22Rv1 (cell line): Measurements from ENCODE around the gene DAAM1.

Source experiments
- H3K27ac ChIP-seq: fragments of 450-650 bp; 2 replicates; pipeline ENCODE4 v1.5.1; 2017
- ZFX ChIP-seq: fragments of 450-650 bp; IDR thresholded peaks from 2 replicates; pipeline ENCODE4 v1.6.1; 2017; ENCODE audit warnings: antibody characterized with exemption, borderline replicate concordance
- TF ChIP-seq, protein P1 (sequence below): fragments of 450-650 bp; IDR thresholded peaks from 2 replicates; pipeline ENCODE4 v1.5.1; 2017; ENCODE audit warnings: mild to moderate bottlenecking

DAAM1 gene

DNA sequence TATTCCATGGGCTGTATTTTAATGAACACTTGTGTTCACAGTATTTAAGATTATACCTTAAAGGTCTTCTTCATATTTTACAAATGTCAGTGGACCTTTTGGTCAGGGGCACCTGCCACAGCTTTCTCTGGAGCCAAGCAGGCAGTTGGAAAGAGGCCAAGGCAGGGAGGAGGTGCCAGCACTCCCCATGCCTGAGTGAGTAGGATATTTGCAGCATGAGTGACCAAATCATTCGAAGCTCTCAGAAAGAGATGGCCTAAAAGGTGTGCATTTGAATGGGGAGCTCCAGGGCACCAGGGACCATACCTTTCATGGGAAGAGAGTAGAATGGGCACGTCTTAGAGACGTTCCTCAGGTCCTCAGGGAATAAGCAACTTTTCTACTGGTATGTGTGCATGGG is 155.1 kb downstream of the DAAM1 start:
- TF ChIP-seq, protein P1, sequence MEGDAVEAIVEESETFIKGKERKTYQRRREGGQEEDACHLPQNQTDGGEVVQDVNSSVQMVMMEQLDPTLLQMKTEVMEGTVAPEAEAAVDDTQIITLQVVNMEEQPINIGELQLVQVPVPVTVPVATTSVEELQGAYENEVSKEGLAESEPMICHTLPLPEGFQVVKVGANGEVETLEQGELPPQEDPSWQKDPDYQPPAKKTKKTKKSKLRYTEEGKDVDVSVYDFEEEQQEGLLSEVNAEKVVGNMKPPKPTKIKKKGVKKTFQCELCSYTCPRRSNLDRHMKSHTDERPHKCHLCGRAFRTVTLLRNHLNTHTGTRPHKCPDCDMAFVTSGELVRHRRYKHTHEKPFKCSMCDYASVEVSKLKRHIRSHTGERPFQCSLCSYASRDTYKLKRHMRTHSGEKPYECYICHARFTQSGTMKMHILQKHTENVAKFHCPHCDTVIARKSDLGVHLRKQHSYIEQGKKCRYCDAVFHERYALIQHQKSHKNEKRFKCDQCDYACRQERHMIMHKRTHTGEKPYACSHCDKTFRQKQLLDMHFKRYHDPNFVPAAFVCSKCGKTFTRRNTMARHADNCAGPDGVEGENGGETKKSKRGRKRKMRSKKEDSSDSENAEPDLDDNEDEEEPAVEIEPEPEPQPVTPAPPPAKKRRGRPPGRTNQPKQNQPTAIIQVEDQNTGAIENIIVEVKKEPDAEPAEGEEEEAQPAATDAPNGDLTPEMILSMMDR = no peak
- TF ChIP-seq ZFX = no peak
- H3K27ac ChIP-seq = no peak overlapping the region

DNA sequence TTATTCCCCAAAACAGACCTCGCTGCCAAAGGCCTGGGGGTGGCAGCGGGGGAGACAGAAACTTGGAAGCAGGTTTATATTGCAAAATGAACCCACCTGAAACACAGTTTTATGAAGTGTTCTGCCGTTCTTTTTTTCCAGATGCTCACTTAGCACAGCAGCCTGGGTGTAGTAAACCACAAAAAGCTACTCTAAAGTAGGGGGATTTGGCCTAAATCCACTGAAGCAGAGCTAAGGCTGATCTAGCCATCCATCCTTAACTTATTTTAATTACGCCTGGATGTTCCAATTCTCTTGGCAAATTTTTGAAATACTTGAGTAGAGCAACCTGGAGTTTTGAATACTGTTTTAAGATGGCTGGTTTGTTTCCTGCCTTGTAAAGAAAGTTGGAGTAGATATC is 155.5 kb downstream of the DAAM1 start:
- TF ChIP-seq, protein P1 = no peak
- no peak for TF ChIP-seq ZFX

DNA sequence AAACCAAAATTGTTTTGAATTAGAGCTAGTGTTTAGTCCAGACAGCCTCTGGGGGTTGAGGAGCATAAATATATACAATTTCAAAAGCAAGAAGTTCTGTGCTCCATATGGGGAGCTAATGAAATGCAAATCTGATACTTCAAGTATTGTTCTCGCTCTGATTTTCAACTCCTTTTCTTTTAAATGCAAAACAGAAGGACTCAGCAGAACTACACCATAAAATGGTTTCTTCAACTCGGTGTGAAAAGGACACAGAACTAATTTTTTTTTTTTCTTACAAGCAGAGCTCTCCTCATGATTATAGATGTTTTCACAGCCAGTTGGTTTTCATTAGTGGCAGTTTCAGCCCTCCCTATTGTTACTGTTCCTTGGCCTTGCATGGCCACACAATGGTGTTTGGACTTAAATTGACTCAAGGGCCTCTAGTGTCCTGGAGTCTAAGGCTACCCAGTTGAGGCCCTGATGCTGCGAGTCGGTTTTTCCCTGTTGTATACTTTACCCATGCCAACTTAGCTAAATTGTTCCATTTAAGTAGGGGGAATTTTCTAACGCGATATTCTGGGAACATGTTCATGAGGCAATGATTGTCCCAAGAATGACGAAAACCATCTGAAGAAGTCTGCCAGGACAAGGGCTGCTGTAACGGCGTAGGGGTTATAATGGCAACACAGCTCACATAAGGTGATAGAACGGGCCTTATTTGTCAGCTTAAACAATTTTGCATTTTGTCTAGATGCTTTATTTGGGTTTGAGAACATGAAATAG is 156.4 kb downstream of the DAAM1 start:
- TF ChIP-seq ZFX = no peak
- TF ChIP-seq, protein P1 = no peak

More for the DNA sequence above, 155.5 kb downstream of the DAAM1 start:
- H3K27ac ChIP-seq = no peak overlapping the region

DNA sequence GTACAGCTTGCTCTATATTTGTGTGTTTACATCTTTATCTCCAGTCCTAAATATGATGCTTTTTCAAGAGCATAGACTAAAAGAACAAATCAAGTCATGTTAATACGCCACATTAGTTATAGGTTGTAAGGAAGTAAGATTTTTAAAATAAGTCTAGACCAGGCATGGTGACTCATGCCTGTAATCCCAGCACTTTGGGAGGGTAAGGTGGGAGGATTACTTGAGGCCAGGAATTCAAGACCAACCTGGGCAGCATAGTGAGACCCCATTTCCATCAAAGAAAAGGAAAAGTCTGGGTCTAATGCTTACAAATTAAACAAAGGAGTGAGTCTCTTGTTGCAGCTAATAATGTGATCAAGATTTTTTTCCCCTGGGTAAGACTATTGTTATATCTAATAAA is 157.9 kb downstream of the DAAM1 start:
- no peak overlapping the region for H3K27ac ChIP-seq

More for the DNA sequence above, 156.4 kb downstream of the DAAM1 start:
- H3K27ac ChIP-seq = no peak overlapping the region

DNA sequence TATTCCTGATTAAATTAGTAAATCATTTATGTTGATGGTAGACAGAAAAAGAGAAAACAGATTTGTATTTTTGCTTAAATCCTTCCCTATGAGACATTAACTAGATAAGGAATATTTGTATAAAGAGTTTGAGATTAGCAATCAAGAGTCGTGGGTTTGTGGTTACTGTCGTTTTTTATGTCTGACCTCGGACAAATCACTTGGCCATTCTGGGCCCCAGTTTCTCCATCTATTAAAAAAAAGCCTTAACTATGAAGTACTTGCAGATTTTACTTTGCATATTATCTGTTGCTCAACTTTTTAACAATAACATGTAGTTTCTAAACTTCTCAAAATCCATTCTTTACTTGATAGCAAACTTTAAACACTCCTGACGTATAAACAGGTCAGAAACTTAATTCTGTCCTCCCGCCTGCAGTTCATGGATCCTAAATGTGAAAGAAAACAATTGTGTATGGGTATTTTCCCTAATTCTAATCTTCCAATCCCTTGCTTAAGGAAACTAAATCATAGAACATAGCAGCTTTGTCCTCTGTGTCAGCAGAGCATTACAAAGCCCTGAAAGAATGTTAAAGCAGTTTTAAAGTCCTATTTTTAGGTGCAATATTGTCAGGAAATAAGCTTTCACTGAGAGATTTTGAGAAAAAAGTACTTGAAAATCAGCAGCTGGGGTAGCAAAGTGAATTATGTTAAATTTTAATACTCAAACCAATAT is 158.5 kb downstream of the DAAM1 start:
- no peak overlapping the region for H3K27ac ChIP-seq
- TF ChIP-seq, protein P1 = no peak
- no peak for TF ChIP-seq ZFX

More for the DNA sequence above, 157.9 kb downstream of the DAAM1 start:
- TF ChIP-seq ZFX = no peak
- TF ChIP-seq, protein P1 = no peak

DNA sequence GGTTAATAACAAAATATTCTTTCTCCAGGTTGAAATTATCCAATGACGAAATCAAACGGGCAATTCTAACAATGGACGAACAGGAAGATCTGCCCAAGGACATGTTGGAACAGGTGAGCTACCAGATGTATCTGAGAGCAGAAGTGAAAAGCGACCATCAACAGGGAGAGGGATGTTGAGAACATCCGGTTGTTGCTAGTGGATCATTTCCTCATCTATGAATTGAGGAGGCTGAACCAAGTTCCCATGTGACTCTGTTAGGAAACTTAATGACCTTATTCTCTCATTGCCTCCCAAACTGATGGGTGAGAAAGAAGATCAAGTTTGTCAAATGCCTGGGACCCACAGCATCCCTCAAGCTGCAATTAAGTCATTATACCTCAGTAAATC is 159.0 kb downstream of the DAAM1 start:
- no peak overlapping the region for H3K27ac ChIP-seq

More for the DNA sequence above, 159.0 kb downstream of the DAAM1 start:
- no peak for TF ChIP-seq ZFX
- TF ChIP-seq, protein P1 = no peak
